PC-9 (cell line): ENCODE results near the gene PTPN9. TPM values are rescaled to one million over a fixed set of nuclear protein-coding genes. Genes with fewer than 3 reads are reported as not detected.

Experiments used
- BruUV-seq: library from RNA; stranded (reverse); fragments of 400-500 nt; replicated peaks from 2 replicates; lab custom pipeline; 2021; lab: Mats Ljungman, UMichigan
- CTCF ChIA-PET: fragments of 300-600 bp; sonication (Branson Sonifier 250); formaldehyde crosslinking; loops from one replicate; lab custom pipeline; 2022; ENCODE audit warnings: antibody characterized with exemption; lab: Charles Lee
- POLR2A ChIA-PET: fragments of 300-600 bp; sonication (Branson Sonifier 250); formaldehyde crosslinking; loops from one replicate; lab custom pipeline; 2022; ENCODE audit warnings: antibody characterized with exemption; ENCODE audit not compliant: unreplicated experiment; lab: Charles Lee
- DNase-seq, 2 experiments: peaks; one replicate each; pipeline versions ENCODE4 v3.0.0 to v3.0.0-alpha.2; 2015 to 2022; ENCODE audit warnings: mixed read lengths in 1 of 2
- H2AFZ ChIP-seq: fragments of 200-600 bp; sonication (generic); 2 replicates; pipeline ENCODE4 v1.8.1; 2017; ENCODE audit warnings: antibody characterized with exemption
- H3F3A ChIP-seq: fragments of 200-600 bp; sonication (generic); 2 replicates; pipeline ENCODE4 v1.8.1; 2017; ENCODE audit warnings: antibody characterized with exemption, mild to moderate bottlenecking, low read depth; ENCODE audit not compliant: insufficient read depth
- H3K27ac ChIP-seq: fragments of 200-600 bp; sonication (generic); 2 replicates; pipeline ENCODE4 v1.6.1; 2016; ENCODE audit warnings: mixed run types
- H3K27me3 ChIP-seq: fragments of 200-600 bp; sonication (generic); 2 replicates; pipeline ENCODE4 v1.6.1; 2016; ENCODE audit warnings: low read depth, mixed run types; ENCODE audit not compliant: insufficient read depth
- H3K36me3 ChIP-seq: fragments of 200-600 bp; sonication (generic); 2 replicates; pipeline ENCODE4 v1.6.1; 2016; ENCODE audit warnings: low read depth, mixed run types
- H3K4me1 ChIP-seq: fragments of 200-600 bp; sonication (generic); replicated peaks from 2 replicates; pipeline ENCODE4 v1.6.1; 2016; ENCODE audit warnings: mixed run types; ENCODE audit not compliant: insufficient read depth
- H3K4me2 ChIP-seq: fragments of 200-600 bp; sonication (generic); 2 replicates; pipeline ENCODE4 v1.6.1; 2017; ENCODE audit warnings: mixed run types
- H3K4me3 ChIP-seq: fragments of 200-600 bp; sonication (generic); 2 replicates; pipeline ENCODE4 v1.6.1; 2016; ENCODE audit warnings: mixed run types
- H3K79me2 ChIP-seq: fragments of 200-600 bp; sonication (generic); 2 replicates; pipeline ENCODE4 v1.6.1; 2017; ENCODE audit warnings: low read depth, mixed run types
- H3K9me2 ChIP-seq: fragments of 200-600 bp; sonication (generic); 2 replicates; pipeline ENCODE4 v1.8.1; 2017; ENCODE audit warnings: mild to moderate bottlenecking; ENCODE audit not compliant: insufficient read depth
- H3K9me3 ChIP-seq: fragments of 200-600 bp; sonication (generic); 2 replicates; pipeline ENCODE4 v1.8.1; 2016; ENCODE audit warnings: low read depth; ENCODE audit not compliant: insufficient read depth
- H4K20me1 ChIP-seq: fragments of 200-600 bp; sonication (generic); 2 replicates; pipeline ENCODE4 v1.8.1; 2017; ENCODE audit not compliant: insufficient read depth
- CTCF ChIP-seq: fragments of 200-600 bp; sonication (generic); conservative IDR thresholded peaks from 2 replicates; pipeline ENCODE4 v1.6.1; 2017; ENCODE audit warnings: mixed run types, antibody characterized with exemption, mild to moderate bottlenecking, moderate library complexity
- EZH2 ChIP-seq: fragments of 200-600 bp; sonication (generic); IDR thresholded peaks from 2 replicates; pipeline ENCODE4 v1.8.0; 2017; ENCODE audit warnings: antibody characterized with exemption, low read depth
- intact Hi-C: fragments of 100-400 bp; cut with micrococcal nuclease; formaldehyde crosslinking; loops from one replicate; pipeline ENCODE4 v1.10.0; 2022; ENCODE audit not compliant: unreplicated experiment
- total RNA-seq: library from RNA; stranded (reverse); gene quantifications from 2 replicates; pipeline ENCODE4 v1.2.3, GENCODE V29; 2021

PTPN9 gene
- total RNA-seq, 1 experiment from 2014 or later = 22.4 TPM

- Histone ChIP-seq H3K4me3 (no peak overlapping the region), H2AFZ (no peak overlapping the region), H3K9me2 (no peaks in the 10 kb centered on the region), H3F3A (no peaks in the 10 kb centered on the region), H3K4me1 (no peaks in the 10 kb centered on the region), H3K27me3 (no peaks in the 10 kb centered on the region), H3K9me3 (no peaks in the 10 kb centered on the region), H4K20me1 (peaks cover 3% of the 10 kb centered on the region; the same call in 1 of the 2 replicates), H3K27ac (no peak overlapping the region), H3K36me3 (peaks cover 6% of the 10 kb centered on the region), H3K4me2 (no peak overlapping the region), H3K79me2 (no peaks in the 10 kb centered on the region)
- TF ChIP-seq EZH2 = no peak
- TF ChIP-seq CTCF = no peak
- ChIA-PET POLR2A (no interaction called here), CTCF (no interaction called here)
- intact Hi-C loops = no loop called here
- no peak for DNase-seq
- no TSS peak for BruUV-seq
Observed at GRCh38 chr15:75596703-75597345, 17.7 kb upstream of the PTPN9 start.

- intact Hi-C loops = no loop called here
- H3K4me1 ChIP-seq = no peaks in the 10 kb centered on the region
- no peak overlapping the region for H3K4me3 ChIP-seq
- H3K4me2 ChIP-seq = no peak overlapping the region
- BruUV-seq = no TSS peak
- H2AFZ ChIP-seq = no peak overlapping the region
- POLR2A ChIA-PET = no interaction called here
- H3K9me2 ChIP-seq = no peaks in the 10 kb centered on the region
- TF ChIP-seq CTCF (no peak), EZH2 (no peak)
- CTCF ChIA-PET = no interaction called here
- no peaks in the 10 kb centered on the region for H3F3A ChIP-seq
- no peaks in the 10 kb centered on the region for H3K27me3 ChIP-seq
- DNase-seq = no peak
- no peak overlapping the region for H3K27ac ChIP-seq
- H4K20me1 ChIP-seq = peaks cover 3% of the 10 kb centered on the region; the same call in 1 of the 2 replicates
- H3K36me3 ChIP-seq = no peaks in the 10 kb centered on the region; the same call in 1 of the 2 replicates
- no peaks in the 10 kb centered on the region for H3K79me2 ChIP-seq
- H3K9me3 ChIP-seq = no peaks in the 10 kb centered on the region
Observed at GRCh38 chr15:75594276-75594675, 15.2 kb upstream of the PTPN9 start.

- no peak for DNase-seq
- no TSS peak for BruUV-seq
- Histone ChIP-seq H3K27ac (no peak overlapping the region), H3K79me2 (no peaks in the 10 kb centered on the region), H3K9me3 (no peaks in the 10 kb centered on the region), H3K9me2 (no peaks in the 10 kb centered on the region), H3F3A (no peaks in the 10 kb centered on the region), H3K4me3 (no peak overlapping the region), H3K27me3 (no peaks in the 10 kb centered on the region), H2AFZ (no peak overlapping the region), H3K36me3 (no peaks in the 10 kb centered on the region; the same call in 1 of the 2 replicates), H3K4me2 (no peak overlapping the region), H3K4me1 (no peaks in the 10 kb centered on the region), H4K20me1 (peaks cover 3% of the 10 kb centered on the region; the same call in 1 of the 2 replicates)
- CTCF ChIA-PET = no interaction called here
- TF ChIP-seq EZH2 (no peak), CTCF (no peak)
- POLR2A ChIA-PET = no interaction called here
- intact Hi-C loops = no loop called here
Observed at GRCh38 chr15:75591655-75592364, 12.7 kb upstream of the PTPN9 start.
